ENCODE measurements around the gene ISG20.

ISG20 gene

GRCh38 chr15:88638626-88639372 is at the start of gene ISG20:
Gene ISG20 (plus strand): TSS chr15:88639016. CDS start chr15:88639367, 351 bp downstream.
- peak; percentile 96 for DNase-seq

DNA sequence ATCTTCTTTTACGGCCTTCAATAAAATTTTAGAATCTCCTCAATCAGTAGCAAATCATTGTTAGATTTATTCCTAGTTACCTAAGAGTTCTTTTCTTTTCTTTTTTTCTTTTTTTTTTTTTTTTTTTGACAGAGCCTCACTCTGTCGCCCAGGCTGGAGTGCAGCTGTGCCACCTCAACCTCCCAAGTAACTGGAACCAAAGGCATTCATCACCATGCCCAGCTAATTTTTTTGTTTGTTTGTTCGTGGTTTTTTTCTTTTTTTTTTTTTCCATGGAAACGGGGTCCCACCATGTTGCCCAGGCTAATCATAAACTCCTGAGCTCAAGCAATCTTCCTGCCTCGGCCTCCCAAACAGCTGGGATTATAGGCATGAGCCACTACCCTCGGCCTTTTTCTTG is 48.1 kb upstream of the ISG20 start:
- no peak for DNase-seq

GRCh38 chr15:88591384-88591783 is 47.4 kb upstream of the ISG20 start:
- DNase-seq, result no peak

GRCh38 chr15:88603885-88604284 is 34.9 kb upstream of the ISG20 start:
- DNase-seq, result no peak

GRCh38 chr15:88604381-88605188 is 34.2 kb upstream of the ISG20 start:
- DNase-seq, result no peak

DNA sequence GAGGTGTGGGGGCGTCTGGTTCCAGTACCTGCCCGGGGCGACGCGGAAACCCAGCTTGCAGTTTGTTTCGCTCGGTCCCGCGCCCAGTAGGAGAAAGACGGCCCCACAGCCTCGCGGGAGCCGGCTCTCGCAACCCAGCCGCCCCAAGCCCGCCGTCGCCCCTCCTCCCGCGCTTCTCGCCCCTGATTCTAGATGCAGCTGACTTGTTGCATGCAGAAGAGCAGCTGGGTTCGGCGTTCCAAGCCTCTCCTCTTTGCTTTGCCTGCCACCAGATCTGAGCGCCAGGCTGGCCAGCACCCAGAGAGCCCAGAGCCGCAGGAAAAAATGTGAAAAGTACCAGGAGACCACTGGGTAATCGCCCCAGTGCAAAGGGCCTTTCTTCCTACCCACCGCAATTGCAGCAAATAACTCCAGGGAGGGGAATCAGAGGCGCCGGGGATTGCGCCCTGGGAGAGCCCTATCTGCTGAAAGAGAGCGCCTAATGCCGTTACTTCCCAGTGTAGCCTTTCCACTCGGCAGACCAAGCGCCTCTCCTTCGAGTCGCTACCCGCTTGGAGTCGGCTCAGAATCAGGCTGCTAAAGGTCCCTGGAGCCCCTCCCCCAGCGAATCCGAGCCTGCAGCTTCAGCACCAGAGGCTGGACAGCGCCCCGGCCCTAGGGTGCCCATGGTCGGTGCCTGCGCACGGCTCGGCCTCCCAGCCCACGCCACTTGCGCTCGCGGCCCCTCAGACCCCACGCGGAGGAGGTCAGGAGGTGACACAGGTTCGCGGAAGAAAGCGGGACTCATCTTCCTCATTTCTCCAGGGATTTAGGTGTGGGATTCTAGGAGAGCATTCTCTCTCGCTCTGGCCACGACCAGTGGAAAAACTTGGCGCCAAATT is 33.4 kb upstream of the ISG20 start:
- DNase-seq, result peak; percentile 50

- no peak for DNase-seq
These were observed 32.6 kb upstream of the ISG20 start for GRCh38 chr15:88606070-88606794.

DNA sequence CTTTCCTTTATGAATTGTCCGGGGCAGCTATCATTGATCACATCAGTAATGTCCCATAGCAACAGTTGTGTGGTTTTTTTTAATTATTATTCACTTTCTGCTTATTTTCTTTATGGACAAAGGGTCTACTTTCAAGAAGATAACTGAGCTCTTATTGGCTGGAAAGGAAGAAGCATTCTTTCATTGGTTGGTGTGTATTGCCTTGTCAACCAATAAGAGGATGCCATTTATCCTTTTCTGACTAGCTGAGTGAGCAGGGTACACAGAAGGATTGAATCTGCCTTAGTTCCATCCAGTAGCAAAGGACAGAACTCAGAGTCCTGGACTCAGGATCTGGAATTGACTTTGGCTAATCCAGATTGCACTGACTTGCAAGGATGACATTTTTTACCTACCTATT is 30.9 kb upstream of the ISG20 start:
- no peak for DNase-seq

DNA sequence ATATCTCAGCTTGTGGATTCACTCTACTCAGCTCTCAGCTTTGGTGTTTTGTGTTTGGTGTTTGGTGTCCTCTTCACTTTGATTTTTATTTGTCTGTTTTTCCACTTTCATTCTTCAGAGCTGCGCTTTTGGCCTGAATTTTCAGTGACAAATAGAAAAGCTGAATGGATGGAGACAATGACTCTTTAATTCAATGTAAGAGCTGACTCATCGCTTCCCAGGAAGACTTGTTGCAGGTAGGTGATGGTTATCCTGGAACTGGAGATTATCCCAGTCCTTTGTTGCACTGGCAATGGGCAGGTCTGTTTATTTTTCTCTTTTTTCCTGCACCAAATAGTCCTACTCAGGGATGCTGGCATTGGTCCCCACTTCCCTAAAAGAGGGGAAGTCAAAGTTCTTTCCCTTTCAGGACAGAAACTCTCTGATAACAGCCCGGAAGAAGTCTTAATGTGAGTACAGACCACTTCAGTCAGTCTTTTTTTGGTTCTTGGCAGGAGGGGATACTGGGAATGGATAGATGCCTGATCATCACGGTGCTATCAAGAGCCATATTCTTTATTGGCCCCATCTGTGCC is 30.1 kb upstream of the ISG20 start:
- DNase-seq, result no peak

GRCh38 chr15:88609344-88610090 is 29.3 kb upstream of the ISG20 start:
- no peak for DNase-seq

DNA sequence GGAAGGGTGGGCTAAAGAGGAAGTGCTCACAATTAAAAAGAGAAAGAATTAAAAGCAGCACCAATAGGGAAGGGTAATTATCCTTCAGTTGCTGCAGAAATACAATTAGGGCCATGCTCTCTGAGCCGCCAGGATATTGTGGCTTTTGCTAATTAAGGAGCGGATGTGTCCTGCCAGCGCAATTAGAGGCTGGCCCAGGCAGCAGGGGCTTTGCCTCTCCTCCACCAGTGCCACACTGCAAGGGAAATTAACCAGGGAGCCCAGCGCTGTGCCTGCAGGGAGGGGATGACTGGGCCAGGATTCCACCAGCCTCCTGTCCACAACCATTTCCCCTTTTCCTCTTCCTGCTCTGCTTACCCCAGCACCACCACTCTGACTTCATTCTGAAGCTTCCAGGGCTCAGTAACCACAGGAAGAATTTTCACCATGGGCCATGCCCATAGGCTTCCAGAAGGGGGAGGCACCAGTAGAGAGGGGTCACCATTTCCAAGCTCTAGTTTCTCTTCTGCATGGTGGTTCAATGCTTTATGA is 28.1 kb upstream of the ISG20 start:
- no peak for DNase-seq

- no peak for DNase-seq
These were observed 26.5 kb upstream of the ISG20 start for GRCh38 chr15:88612186-88612796.

GRCh38 chr15:88613074-88613944 is 25.5 kb upstream of the ISG20 start:
- DNase-seq, result no peak

- no peak for DNase-seq
These were observed 23.3 kb upstream of the ISG20 start for GRCh38 chr15:88615303-88616107.

GRCh38 chr15:88616240-88616639 is 22.6 kb upstream of the ISG20 start:
- no peak for DNase-seq

- DNase-seq, result no peak
These were observed 21.6 kb upstream of the ISG20 start for GRCh38 chr15:88617031-88617722.

GRCh38 chr15:88617790-88618189 is 21.0 kb upstream of the ISG20 start:
- no peak for DNase-seq

DNA sequence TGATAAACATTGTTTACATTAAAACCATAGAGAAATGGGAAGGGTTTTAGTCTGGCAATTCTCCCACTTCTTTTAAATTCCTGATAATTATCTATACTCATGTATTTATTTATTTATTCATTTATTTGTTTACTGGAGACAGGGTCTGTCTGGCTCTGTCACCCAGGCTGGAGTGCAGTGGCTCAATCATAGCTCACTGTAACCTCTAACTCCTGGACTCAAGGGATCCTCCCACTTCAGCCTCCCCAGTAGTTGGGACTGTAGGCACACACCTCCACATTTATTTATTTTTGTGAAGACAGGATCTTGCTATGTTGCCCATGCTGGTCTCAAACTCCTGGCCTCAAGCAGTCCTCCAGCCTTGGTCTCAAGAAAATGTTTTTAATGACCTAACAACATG is 20.1 kb upstream of the ISG20 start:
- DNase-seq, result no peak
